ENCODE measurements around the gene KATNA1. TPM values are rescaled to one million over a fixed set of nuclear protein-coding genes. Genes with fewer than 3 reads are reported as not detected.
"Not testable (repeated sequence)": the region's sequence is repeated elsewhere in the genome, so short reads cannot be mapped to it uniquely, and the experiment has no call there.

The KATNA1 gene
- 9.5 TPM for total RNA-seq
- long read RNA-seq, transcript KATNA1-203 (11 exons, 1,984 nt) = major isoform, 23 of 29 reads
- long read RNA-seq, partial matches to known transcripts = 1 of 29 reads
- long read RNA-seq, other reads (novel, unspliced or antisense) = 5 of 29 reads

DNA sequence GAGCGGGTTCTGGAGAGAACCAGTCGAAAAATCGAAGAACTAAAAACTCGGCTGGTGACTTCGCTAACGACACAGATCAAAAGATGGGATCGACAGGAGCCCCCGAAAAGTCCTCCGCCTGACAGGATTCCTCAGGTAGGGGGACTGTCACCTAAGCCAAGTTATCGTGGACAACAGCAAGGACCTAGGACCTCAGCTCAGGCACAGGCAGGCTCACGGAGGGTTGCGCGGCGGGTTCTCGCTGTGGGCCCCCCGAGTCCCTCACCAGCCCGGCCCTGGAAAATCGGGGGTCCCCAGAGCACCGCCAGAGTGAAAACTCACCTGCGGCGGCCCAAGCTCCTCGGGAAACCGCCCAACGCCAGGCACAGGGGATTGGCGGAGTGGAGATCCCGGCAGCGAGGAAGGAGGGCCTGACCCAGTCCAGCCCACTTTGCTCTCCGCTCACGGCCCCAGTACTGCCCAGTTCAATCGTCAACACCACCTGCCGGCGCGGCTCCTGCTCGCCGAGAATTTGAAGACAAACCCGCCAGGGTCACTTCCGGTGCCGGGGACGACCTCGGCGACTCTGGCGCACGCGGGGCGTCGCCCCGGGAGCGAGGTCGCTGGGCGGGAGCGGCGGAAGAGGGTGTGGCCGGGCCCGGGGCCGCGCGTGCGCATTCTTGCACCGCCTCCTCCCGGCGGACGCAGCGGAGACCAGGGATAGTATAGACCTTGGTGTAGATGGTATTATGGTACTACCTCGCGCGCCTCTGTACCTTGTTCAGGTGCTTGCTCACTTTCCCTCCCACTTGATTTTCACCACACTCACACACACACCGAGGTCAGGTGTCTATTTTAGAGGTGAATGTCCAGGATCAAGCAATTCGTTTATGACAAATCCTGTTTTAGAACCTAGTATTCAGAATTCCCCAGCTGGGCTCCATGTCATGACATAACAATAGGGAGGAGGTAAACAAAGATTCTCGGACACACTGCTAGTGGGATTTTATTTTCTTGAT is at the start of gene KATNA1:
Gene KATNA1, minus strand, starts transcription at position 567 of the 998 bp plus-strand sequence. CDS start 10,167 bp downstream, outside the sequence.
- peak; percentile 93 for DNase-seq
- intact Hi-C loops (cut with micrococcal nuclease) = no loop called here
- ATAC-seq = peak; percentile 98

GRCh38 chr6:149698175-149698574 is 49.7 kb upstream of the KATNA1 start:
- DNase-seq (no peak), ATAC-seq (no peak)
- intact Hi-C loops (cut with micrococcal nuclease) = no loop called here

GRCh38 chr6:149696901-149697300 is 48.4 kb upstream of the KATNA1 start:
- no peak for DNase-seq
- no peak for ATAC-seq
- intact Hi-C loops (cut with micrococcal nuclease) = no loop called here

GRCh38 chr6:149694921-149695320 is 46.4 kb upstream of the KATNA1 start:
- intact Hi-C loops (cut with micrococcal nuclease) = no loop called here
- DNase-seq = no peak
- ATAC-seq = no peak

DNA sequence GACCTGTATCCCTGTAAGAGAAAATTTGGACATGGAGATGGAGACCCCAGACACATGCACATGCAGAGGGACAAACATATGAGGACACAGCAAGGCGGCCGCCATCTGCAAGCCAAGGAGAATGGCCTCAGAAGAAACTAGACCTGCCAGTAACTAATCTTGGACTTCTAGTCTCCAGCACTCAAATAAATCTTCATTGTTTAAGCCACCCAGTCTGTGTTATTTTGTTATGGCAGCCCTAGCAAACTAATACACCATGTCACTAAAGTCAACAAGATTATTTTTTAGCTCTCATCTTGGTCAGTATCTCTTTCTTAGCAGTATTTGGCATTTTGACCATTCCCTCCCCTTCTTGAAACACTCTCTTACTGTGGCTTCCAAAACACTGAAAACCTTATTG is 42.7 kb upstream of the KATNA1 start:
- ATAC-seq (no peak), DNase-seq (no peak)
- intact Hi-C loops (cut with micrococcal nuclease) = no loop called here

- intact Hi-C loops (cut with micrococcal nuclease) = no loop called here
- no peak for DNase-seq
Measured at GRCh38 chr6:149686230-149686629, 37.7 kb upstream of the KATNA1 start.

GRCh38 chr6:149683256-149683859 is 34.8 kb upstream of the KATNA1 start:
- ATAC-seq = peak; percentile 90
- intact Hi-C loops (cut with micrococcal nuclease) = no loop called here
- no peak for DNase-seq

More at GRCh38 chr6:149686230-149686629, 37.7 kb upstream of the KATNA1 start:
- peak; percentile 44 for ATAC-seq

DNA sequence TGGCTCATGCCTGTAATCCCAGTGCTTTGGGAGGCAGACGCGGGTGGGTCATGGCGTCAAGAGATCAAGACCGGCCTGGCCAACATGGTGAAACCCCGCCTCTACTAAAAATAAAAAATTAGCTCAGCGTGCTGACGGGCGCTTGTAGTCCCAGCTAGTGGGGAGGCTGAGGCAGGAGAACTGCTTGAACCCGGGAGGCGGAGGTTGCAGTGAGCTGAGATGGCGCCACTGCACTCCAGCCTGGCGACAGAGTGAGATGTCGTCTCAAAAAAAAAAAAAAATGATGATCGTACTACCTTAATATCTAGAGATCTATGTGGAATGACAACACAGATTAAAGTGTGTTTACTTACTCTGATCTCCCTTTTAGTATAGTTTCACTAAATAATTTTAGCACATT is 33.3 kb upstream of the KATNA1 start:
- intact Hi-C loops (cut with micrococcal nuclease); ATAC-seq; DNase-seq: not testable (repeated sequence)

DNA sequence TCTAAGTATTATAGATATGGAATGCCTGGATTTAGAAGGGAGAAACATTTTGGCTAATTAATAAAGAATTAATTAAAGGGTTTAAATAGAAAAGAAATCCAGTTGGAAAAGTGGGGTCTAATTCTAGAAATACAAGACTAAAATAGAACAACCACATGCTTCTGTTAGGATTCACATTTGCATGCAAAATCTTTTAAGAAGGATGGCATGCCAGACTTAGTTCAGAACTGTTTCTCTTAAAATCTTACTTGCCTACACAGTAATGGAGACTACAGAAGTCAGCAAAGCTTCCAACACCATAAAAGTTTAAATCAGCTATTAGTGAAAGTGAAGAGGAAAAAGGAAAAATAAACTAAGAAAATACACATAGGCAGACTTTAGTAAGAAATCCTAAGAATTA is 32.7 kb upstream of the KATNA1 start:
- no peak for DNase-seq
- intact Hi-C loops (cut with micrococcal nuclease) = no loop called here
- no peak for ATAC-seq

DNA sequence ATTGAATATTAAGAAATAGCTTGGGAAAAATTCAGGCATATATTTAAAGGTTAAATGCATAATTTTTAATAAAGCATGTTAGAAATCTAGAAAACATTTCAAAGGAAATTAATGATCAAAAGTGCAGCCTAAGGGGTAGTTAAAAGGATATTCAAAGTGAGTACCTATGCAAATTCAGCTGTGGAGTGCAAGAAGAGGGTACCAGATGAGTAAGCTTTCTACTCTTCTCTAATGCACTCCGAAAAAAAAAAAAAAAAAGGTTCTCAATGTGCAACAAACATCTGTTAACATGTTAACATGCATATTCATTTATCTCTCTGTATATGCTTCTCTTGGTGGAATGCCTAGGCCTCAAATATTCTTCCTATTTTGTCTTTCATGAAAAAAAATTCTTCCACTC is 32.0 kb upstream of the KATNA1 start:
- intact Hi-C loops (cut with micrococcal nuclease) = no loop called here
- ATAC-seq (no peak), DNase-seq (no peak)

DNA sequence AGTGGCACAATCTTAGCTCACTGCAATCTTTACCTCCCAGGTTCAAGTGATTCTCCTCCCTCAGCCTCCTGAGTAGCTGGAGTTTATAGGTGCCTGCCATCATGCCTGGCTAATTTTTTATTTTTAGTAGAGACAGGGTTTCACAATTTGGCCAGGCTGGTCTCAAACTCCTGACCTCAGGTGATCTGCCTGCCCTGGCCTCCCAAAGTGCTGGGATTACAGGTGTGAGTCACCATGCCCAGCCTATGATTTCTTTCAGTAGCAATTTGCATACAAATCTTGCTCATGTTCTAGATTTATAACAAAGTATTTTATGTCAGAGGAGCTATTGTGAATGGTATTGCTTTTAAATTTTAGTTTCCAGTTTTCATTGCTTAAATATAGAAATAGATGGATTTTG is 23.8 kb upstream of the KATNA1 start:
- DNase-seq; intact Hi-C loops (cut with micrococcal nuclease); ATAC-seq: not testable (repeated sequence)

GRCh38 chr6:149660028-149660427 is 11.5 kb upstream of the KATNA1 start:
- no peak for ATAC-seq
- intact Hi-C loops (cut with micrococcal nuclease) = no loop called here

GRCh38 chr6:149657441-149657840 is 8.9 kb upstream of the KATNA1 start:
- DNase-seq = no peak
- ATAC-seq = no peak
- intact Hi-C loops (cut with micrococcal nuclease) = no loop called here

More at GRCh38 chr6:149660028-149660427, 11.5 kb upstream of the KATNA1 start:
- DNase-seq = no peak

GRCh38 chr6:149651056-149651455 is 2.5 kb upstream of the KATNA1 start:
- intact Hi-C loops (cut with micrococcal nuclease) = no loop called here
- no peak for DNase-seq
- ATAC-seq = no peak

GRCh38 chr6:149646599-149646998 is 1.9 kb downstream of the KATNA1 start:
- intact Hi-C loops (cut with micrococcal nuclease) = no loop called here
- no peak for DNase-seq
- ATAC-seq = no peak

GRCh38 chr6:149642829-149643580 is 5.5 kb downstream of the KATNA1 start:
- ATAC-seq = peak; percentile 34
- no peak for DNase-seq
- intact Hi-C loops (cut with micrococcal nuclease) = no loop called here

GRCh38 chr6:149636124-149636523 is 12.4 kb downstream of the KATNA1 start:
- no peak for ATAC-seq
- no peak for DNase-seq
- intact Hi-C loops (cut with micrococcal nuclease) = no loop called here

DNA sequence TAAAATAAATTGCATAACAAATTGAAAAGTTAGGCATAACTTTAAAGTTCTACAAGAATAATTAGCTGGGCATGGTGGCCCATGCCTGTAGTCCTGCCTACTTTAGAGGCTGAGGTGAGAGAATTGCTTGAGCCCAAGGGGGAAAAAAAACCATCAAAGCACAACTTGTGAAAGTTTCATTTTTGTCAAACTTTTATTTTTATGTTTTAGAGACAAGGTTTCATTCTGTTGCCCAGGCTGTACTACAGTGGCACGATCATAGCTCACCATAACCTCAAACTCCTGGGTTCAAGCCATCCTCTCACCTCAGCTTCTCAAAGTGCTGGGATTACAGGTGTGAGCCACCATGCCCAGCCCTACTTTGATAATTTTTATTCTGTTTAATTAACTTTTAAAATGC is 14.2 kb downstream of the KATNA1 start:
- intact Hi-C loops (cut with micrococcal nuclease) = no loop called here
- ATAC-seq (no peak), DNase-seq (no peak)

GRCh38 chr6:149628875-149629510 is 19.5 kb downstream of the KATNA1 start:
- intact Hi-C loops (cut with micrococcal nuclease) = no loop called here
- DNase-seq (no peak), ATAC-seq (no peak)

All from left ventricle myocardium superior (tissue), 1 donor.